Measurements from ENCODE around the gene EME1.
"Not testable (repeated sequence)": the region's sequence is repeated elsewhere in the genome, so short reads cannot be mapped to it uniquely, and the experiment has no call there.

The EME1 gene, protein sequence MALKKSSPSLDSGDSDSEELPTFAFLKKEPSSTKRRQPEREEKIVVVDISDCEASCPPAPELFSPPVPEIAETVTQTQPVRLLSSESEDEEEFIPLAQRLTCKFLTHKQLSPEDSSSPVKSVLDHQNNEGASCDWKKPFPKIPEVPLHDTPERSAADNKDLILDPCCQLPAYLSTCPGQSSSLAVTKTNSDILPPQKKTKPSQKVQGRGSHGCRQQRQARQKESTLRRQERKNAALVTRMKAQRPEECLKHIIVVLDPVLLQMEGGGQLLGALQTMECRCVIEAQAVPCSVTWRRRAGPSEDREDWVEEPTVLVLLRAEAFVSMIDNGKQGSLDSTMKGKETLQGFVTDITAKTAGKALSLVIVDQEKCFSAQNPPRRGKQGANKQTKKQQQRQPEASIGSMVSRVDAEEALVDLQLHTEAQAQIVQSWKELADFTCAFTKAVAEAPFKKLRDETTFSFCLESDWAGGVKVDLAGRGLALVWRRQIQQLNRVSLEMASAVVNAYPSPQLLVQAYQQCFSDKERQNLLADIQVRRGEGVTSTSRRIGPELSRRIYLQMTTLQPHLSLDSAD

DNA sequence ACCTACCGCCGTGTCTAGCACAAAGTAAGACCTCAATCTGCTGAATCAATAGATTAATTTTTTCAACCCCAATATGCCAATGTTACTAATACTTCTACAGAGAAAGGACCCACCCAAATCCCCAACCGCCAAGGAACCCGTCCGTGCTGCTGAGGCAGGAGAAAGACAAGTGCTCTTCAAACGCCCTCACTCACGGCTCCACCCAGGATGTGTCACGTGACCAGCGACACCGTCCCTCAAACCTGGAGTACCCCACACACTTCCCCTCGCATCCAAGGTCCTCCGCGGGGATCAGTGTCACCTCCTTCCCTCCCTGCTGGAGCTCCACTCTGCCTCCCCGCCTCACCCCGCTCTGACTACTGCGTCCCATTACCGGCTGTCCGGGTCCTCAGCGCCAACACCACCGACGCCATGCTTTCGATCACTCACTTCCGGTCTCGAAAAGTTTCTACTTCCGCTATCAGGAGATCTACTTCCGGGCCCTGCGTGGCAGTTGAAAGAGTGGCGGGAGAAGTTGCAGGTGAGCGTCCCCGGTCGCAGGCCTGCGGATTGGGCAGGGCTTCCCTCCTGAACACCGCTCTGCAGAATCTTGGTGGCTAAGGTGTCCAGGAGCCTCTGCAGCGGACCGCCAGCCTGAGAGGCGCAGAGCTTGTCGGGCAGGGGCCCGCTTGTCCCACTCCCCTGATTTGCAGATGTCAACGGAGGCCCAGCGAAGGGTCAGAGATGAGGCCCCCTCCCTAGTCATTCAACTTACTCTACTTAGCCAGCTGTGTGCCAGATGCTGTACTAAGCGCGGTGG is at the start of gene EME1, which contains the start of gene MRPL27:
Gene EME1 (plus strand): TSS at position 472 of the 799 bp plus-strand sequence. CDS start 1,980 bp downstream, outside the sequence.
Gene MRPL27 (minus strand): TSS at position 427 of the 799 bp plus-strand sequence. CDS start 14 bp downstream, at position 413.
- peak; percentile 92 for DNase-seq (ENCODE audit: low spot score)

DNA sequence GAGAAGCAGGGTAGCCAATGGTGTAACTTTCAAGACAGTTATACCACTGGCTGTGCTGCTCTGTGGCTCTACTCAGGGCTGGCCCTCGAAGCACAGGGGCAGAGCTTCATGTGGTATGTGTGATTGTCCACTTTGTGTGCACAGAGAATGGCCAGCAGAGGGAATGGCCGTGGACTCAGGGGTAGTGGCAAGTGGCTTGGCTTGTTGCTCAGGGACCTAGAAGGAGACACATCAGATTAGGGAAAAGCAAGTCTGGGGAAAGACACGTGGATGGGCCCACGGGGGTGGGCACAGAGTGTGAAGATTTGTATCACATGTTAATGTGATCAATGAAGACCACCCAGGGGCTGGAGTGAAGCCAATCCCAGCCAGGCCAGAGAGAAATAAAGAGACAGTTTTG is 47.1 kb upstream of the EME1 start:
- no peak for DNase-seq (ENCODE audit: low spot score)

DNA sequence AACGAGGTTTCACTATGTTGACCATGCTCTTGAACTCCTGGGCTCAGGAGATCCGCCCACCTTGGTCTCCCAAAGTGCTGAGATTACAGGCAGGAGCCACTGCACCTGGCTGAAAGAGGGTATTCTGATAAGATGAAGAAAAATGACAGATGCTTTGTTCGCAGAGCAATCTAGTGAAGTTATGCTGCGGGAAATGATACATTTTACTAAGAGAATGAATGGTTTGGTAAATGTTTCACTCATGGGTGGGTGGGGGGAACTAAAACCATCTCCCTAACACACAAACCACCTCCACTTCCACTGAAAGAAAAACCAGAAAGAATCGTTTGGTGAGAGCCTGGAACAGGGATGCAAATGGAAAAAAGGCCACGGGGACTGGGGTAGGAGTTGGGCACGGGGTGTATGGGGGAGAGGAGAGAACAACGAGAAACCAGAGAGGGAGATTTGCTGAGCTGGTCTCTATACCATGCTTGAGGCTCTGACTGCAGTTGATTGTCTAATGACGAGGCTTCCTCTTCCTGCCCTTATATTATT is 46.1 kb upstream of the EME1 start:
- no peak for DNase-seq (ENCODE audit: low spot score)

DNA sequence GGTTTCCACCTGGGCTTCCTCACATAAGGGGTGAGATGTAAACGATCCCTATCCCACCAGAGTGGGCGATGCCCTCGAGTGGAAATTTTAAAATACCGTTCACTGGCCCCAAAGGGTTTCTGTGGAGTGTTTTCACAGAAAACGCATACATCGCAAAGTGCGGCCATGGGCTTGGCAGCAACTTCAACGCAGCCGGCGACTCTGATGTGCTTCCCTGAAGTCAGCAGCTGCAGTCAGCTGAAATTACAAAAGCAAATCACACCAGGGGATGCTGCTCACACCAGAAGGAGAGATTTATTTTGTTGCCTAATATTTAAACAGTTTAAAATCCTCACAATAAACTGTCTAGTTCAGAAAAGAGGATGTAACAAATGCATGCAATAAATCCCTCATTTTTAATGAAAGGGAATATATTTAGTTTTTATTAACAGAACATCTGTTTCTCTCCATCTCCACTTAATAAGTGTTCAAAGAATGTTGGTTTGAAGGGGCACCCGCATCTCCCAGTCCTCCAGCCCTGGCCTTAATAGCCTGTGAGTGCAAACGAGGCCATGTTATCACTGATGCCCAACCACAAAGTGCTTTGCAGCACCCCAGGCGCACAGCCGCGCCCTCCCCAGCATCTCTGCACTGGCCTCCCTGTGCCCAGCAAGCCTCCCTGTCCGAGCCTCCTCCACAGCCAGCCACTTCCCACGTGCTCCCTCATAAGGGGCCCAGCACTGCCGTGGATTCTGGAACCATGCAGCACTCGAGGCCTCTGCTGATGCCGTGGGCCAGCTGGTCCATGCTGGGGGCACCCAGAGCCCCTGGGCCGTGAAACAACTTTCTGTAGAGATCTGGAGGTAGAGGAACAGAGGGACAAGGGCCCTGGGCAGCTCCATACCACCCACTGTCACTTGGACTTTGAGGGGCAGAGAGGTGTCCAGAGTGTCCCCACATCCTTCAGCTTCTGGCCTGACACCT is 44.4 kb upstream of the EME1 start:
- DNase-seq (ENCODE audit: low spot score) = no peak

DNA sequence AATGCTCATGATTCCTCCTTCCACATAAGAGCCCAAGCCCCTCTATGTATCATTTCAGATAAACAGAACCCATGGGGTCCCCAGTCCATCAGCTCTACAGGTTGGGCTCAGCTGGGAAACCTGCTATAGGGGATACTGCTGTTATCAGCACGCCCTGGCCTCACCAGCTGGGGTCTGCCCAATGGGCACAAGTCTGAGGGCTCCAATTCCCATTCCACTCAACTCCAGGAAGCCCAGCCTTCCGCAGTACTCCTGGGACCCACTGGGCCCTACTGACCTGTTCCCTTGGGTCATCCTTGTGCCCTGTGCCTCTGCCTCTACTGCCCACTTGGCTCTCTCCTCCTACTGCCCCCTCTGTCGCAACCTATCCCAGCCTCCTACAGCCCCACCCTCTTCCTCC is 43.3 kb upstream of the EME1 start:
- no peak for DNase-seq (ENCODE audit: low spot score)

DNA sequence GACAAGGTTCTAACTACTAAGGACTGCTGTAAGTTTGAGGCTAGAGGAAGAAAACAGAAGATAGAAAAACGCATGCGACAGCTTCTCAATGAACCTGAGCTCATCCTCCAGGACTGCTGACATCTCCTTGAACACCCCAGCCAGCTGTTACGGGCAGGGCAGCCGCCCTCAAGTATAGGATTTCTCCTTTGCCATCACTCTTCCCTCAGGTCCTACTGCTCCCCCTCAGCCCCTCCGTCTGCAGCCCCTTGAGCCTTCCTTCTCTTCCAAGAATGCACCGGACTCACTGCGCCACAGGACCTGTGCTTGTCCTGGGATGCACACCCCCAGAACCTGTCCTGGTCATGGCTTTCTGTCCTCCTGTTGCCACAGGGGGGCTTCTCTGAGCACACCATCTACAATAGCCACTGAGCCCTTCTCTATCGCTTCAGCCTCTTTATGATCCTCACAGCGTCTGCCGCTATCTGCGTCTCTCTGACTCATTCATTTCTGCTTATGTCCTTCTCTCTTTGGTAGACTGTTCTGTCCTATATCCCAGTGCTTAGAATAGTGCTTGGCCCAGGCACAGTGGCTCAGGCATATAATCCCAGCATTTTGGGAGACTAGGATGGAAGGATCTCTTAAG is 42.8 kb upstream of the EME1 start:
- no peak for DNase-seq (ENCODE audit: low spot score)

DNA sequence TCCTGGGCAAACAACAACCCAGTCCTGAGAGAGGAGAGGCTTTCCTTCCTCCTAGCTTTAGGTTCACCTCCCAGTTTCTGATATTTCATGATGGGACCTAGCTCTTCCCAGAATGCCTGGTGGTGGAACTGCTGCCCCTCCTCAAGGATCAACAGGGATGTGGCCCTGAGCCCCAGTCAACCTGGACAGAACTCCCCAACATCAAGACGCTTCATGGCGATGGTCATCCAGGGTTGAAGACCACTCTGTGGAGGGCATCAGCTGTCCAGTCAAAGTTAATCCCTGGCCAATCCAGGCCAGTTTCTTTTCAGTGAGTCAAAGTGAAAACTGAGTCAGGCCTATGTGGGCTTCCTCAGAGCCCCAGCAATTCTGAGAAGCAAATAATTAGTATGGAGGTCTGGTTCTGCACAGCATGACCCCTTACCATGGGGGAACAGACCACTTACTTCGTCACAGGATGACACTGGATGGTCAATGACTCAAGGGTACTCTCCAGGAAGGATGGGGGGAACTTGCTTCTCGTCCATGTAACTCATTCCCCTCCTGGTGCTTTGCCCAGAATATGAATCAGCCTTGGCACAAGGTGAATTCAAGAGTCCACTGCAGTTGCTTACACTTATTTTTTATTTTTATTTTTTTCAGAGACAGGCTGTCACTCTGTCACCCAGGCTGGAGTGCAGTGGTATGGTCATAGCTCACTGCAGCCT is 41.8 kb upstream of the EME1 start:
- DNase-seq (ENCODE audit: low spot score) = no peak

DNA sequence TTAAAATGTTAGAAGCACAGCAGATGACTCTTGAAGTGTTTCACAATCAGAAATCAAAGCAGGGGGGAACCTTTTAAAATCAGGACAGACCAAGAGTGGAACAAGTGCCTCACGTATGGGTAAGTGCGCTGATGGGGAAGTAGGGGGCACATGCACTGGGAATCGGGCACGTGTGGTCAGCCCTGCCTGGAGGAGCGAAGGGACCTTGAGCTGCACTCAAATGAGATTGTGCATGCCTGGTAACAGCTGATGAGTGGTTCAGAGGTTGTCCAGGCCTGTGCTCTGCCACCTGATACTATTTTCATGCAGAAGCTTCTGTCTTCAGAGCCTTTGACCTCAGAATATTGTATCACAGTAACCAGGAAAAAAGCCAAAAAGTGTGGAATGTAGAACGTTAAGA is 40.8 kb upstream of the EME1 start:
- no peak for DNase-seq (ENCODE audit: low spot score)

DNA sequence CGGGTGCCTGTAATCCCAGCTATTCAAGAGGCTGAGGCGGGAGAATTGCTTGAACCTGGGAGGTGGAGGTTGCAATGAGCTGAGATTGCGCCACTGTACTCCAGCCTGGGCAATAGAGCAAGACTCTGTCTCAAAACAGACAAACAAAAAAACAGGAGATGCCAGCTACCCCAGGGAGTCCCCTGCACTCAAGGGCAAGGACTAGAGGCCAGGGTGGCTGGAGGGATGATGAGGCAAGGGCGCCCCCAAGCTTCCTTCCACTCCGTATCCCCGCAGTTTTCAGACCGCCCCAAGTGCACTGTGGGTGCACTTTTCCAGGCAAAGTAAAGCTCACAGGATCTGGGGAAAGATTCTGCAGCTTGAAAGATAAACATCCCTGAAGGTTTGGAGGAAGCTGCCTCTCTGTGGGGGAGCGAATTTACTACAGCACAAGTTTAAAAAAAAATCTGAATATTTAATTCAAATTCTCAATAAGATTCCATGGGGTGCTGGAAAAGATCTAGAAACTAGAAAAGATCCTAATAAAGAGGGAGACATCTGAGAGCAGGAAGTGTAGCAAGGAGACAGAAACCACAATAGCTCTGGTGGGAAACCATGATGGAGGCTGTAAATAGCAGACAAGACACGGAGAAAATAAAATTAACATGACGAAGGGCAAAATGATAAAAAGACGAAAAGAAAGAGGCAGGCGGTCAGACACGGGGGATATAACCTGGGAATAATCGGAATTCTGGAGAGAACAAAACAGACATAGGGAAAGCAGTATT is 39.6 kb upstream of the EME1 start:
- not testable (repeated sequence) for DNase-seq (ENCODE audit: low spot score)

DNA sequence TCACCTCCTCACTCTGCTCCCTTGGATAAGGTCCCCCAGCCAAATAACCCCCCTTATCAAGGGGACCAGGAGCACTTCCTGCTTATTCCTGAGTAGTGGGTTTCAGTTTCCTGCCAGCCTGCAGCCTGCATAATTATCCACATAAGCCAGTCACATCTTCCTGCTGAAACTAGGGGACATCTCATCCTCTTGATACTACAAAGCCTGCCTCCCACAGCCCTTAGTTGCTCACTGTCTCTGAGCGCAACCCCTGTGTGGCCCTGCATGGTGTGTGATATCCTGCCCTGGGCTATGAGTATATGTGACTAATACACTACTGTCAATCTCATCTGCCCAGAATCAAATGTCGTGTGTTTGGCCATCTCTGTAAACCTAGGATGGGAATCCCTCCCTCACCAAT is 35.1 kb upstream of the EME1 start:
- DNase-seq (ENCODE audit: low spot score) = no peak

DNA sequence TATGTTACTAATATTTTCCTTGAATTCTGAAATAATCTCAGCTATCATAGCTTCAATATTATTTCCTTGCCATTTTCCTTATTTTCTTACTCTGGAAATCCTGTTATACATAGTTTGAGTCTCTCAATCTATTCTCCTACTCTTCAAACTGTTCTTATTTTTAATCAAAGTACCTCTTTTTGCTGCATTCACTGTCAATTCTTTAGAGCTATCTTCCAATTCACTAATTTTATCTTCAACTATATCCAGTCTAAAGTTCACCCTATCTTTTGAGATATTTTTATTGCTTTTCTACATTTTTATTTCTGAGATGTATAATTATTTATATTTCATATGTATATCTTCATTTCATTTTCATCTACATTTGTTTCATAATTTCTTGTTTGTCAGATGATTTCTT is 34.4 kb upstream of the EME1 start:
- DNase-seq (ENCODE audit: low spot score) = no peak

DNA sequence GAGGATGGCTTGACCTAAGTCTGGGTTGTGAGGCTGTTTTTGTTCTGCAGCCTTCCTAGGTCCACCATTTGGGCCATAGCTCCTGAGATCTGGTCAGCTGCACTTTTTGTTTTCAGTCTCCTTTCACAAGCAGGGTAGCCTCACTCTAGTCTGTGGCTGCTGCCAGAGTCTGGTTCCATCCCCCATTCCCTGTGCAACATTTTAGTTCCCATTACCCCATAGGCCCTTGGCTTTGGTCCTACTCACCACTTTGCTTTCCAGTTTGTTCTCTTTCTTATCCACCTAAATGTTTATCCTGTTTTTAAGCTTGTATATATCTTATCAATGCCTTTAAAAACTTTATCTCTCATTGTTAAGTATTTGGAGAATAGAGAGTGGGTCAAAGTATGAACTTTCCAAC is 33.6 kb upstream of the EME1 start:
- no peak for DNase-seq (ENCODE audit: low spot score)

DNA sequence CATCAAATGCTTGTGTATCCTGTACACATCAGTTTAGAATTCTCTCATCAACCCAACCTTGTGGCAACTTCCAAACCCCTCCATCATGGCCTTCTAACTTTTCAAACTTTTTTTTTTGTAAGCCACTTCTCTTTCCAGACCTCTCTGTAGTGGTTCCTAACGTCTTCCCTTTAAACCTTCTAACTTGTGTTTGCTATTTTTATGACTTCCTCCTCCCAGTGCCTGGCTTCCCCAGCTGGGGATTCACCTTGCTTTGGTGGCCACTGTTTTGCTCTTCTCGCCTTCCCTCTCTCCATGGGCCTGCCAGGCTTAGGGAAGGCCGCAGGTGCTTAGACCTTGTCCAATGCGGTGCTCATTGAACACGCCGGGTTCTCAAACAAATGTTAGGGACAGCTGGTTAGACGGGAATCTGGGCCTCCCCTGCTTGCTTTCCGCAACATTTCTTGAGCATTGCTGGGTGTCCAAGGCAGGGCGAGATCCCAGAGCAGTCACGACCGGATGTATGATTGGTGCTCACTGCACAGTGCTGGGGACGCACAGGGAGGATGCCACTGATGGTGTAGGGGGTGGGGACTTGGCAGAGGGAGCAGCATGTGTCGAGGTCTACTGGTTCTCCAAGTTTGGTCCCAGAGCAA is 28.2 kb upstream of the EME1 start:
- no peak for DNase-seq (ENCODE audit: low spot score)

DNA sequence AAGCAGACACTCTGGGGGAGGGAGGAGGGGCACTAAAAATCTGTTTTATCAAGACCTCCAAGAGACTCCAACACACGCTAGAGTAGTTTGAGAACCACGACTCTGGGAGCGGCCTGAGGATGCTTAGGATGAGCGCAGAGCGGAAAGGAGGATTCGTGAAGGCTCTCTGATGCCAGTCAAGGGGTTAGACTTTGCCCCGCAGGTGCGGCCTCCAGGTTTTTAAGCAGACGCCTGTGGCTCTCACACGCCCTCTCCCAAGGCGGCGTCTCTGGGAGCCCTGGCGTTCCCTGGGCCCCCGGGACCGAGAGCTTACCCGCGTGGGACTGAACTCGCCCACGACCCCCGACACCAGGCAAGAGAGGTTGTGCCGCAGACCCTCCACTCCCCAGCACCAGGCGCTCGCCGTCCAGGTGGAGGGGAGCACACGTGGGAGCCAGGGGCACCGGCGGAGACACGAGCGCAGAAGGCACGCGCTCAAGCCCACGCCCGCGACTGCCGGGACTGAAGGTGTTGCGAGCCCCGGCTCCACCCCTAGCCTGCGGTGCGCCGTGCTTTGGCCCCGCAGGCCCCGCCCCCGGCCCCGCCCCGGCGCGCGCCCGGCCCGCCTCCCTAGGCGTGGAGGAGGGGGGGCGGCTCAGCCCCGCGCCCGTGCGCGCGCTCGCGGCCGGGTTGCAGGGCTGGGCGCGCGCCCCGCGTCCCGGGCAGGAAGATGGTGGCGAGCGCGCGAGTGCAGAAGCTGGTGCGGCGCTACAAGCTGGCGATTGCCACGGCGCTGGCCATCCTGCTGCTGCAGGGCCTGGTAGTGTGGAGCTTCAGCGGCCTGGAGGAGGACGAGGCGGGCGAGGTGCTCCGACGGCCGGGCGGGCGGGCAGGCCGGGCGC is 27.4 kb upstream of the EME1 start, which contains the start of gene XYLT2:
Gene XYLT2 (plus strand): TSS at position 695 of the 881 bp plus-strand sequence. CDS start 15 bp downstream, at position 710.
- peak; percentile 86 for DNase-seq (ENCODE audit: low spot score)

DNA sequence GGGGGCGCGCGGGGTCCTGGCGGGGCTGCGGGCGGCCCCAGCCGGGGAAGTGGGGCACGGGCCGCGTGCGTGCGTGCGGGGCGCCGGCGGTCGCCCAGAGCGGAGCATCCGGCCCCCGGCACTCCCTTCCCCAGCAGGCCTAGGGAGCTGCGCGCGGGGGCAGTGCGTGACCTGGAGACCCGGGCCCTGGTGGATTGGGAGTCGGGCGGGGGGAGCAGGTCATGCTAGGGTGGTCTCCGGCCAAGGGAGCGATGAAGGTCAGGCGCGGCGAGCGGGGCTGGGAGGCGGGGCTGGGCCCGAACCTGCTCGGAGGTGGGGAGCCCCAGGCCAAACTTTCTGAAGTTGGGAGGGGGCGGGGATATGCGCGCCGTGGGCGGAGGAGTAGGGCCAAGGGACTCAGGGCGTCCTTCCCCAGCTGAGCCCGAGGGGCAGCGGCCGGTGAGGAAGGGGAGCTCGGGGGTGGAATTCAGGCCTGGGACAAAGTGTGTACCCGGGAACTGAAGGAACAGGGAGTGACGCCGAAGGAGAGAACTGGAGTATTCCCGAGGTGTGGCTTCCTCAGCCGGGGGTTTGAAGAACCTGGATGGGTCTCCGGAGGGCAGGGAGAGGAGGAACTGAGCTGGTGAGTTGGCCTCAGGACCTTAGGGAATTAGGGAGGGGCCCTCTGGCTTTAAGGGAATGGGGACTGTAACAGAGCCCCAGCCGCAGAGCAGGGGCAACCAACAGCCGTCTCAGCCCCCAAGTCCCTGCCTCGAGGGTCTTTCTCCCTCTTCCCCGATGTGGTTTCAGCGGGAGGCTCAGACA is 26.5 kb upstream of the EME1 start:
- no peak for DNase-seq (ENCODE audit: low spot score)

DNA sequence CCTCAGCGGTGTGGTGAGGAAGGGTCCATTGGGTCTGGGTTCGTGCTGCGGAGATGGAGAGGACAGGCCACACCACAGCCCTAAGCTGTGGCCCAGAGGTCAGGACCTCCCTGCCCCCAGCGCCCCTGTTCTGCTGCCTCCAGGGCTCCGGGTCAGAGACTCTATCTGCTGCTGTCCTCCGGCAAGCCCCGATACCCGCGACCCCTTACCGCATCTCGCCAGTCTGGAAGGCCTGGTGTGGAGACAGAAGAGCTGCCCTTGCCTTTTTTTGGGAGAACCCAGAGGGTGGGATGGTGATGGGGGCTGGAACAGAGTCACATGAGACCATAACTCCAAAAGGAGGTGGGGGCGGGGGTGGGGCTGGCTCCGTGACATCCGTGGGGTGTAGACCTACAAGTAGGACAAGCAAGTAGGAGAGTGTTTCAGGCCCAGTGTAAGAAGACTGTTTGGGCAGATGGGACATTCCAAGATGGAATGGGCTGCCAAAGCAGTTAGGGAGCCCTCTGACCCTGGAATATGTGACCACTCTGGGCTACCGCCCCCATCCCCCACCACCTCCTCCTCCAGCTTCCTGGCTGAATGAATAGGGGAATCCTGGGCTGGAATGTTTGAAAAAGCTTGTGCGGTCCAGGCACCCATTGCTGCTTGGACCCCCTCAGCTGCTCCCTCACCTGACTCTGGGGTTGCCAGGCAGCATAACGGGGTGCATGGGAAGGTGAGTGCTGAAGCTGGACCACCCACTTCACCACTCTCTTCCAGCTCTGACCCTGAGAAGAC is 25.7 kb upstream of the EME1 start:
- DNase-seq (ENCODE audit: low spot score) = no peak
